Measurements from ENCODE around the gene UBE2H. TPM values are rescaled to one million over a fixed set of nuclear protein-coding genes. Genes with fewer than 3 reads are reported as not detected.
A peak's percentile ranks its signal among the peaks of the same experiment; 100 is the strongest.

UBE2H gene
- polyA plus RNA-seq, 1 donor (not counting 4 experiments of a cell fraction or from before 2014, with no cell fraction given): 130 TPM

- DNase-seq (ENCODE audit: low read depth, low spot score) (peak; percentile 76), FAIRE-seq (peak; percentile 86)
- Histone ChIP-seq H4K20me1 (ENCODE audit: control insufficient read depth, extremely low read depth, insufficient read depth, low read length) (no peaks in the 10 kb centered on the region), H3K36me3 (ENCODE audit: control insufficient read depth in 2 of 2, extremely low read depth in 1 of 2, insufficient read depth in 2 of 2, low read length in 2 of 2) (peaks cover 2 to 16% of the 10 kb centered on the region in 2 experiments), H3K9me3 (ENCODE audit: control insufficient read depth, low read depth, low read length) (no peaks in the 10 kb centered on the region), H3K9ac (ENCODE audit: control insufficient read depth, extremely low read depth, insufficient read depth, low read length) (peak overlapping the region; percentile 35), H3K79me2 (ENCODE audit: control insufficient read depth, insufficient read depth, low read length) (no peaks in the 10 kb centered on the region), H3K27ac (ENCODE audit: control insufficient read depth, insufficient read depth, low read length) (peak overlapping the region; percentile 55), H3K9me1 (ENCODE audit: control insufficient read depth, extremely low read depth, insufficient read depth, low read length) (no peaks in the 10 kb centered on the region), H3K4me1 (ENCODE audit: control insufficient read depth, extremely low read depth, insufficient read depth, low read length) (peaks cover 31% of the 10 kb centered on the region), H2AFZ (ENCODE audit: control insufficient read depth, low read length) (no peak overlapping the region), H3K4me2 (ENCODE audit: control insufficient read depth, extremely low read depth, insufficient read depth, low read depth, low read length) (peak overlapping the region; percentile 38), H3K27me3 (ENCODE audit: control insufficient read depth, extremely low read depth, insufficient read depth, low read length) (no peaks in the 10 kb centered on the region), H3K4me3 (ENCODE audit: control insufficient read depth in 2 of 3, extremely low read depth in 1 of 3, insufficient read depth in 2 of 3, low read depth in 1 of 3, low read length in 3 of 3) (no peak overlapping the region)
- no peak for TF ChIP-seq CTCF (optimal IDR thresholded peaks at IDR 0.05 in 1 of 3, IDR thresholded peaks at IDR 0.05 in 1 of 3, conservative IDR thresholded peaks at IDR 0.05 in 1 of 3; ENCODE audit: extremely low read depth in 1 of 3, insufficient read depth in 2 of 3, low read length in 3 of 3)
- no peak for TF ChIP-seq EZH2 (IDR thresholded peaks at IDR 0.05; ENCODE audit: low read length)
- dilution Hi-C loops (cut with MboI; ENCODE audit: extremely low pct_ligation_motif_present, low sequenced_read_pairs): no loop called here
These were observed 121.2 kb downstream of the UBE2H start for GRCh38 chr7:129831424-129832058.

GRCh38 chr7:129830949-129831348 is 121.8 kb downstream of the UBE2H start:
- Histone ChIP-seq H3K9ac (ENCODE audit: control insufficient read depth, extremely low read depth, insufficient read depth, low read length) (peak overlapping the region; percentile 35), H3K79me2 (ENCODE audit: control insufficient read depth, insufficient read depth, low read length) (no peaks in the 10 kb centered on the region), H4K20me1 (ENCODE audit: control insufficient read depth, extremely low read depth, insufficient read depth, low read length) (no peaks in the 10 kb centered on the region), H2AFZ (ENCODE audit: control insufficient read depth, low read length) (no peak overlapping the region), H3K4me1 (ENCODE audit: control insufficient read depth, extremely low read depth, insufficient read depth, low read length) (peaks cover 37% of the 10 kb centered on the region), H3K9me1 (ENCODE audit: control insufficient read depth, extremely low read depth, insufficient read depth, low read length) (no peaks in the 10 kb centered on the region), H3K36me3 (ENCODE audit: control insufficient read depth in 2 of 2, extremely low read depth in 1 of 2, insufficient read depth in 2 of 2, low read length in 2 of 2) (peaks cover 2 to 14% of the 10 kb centered on the region in 2 experiments), H3K27me3 (ENCODE audit: control insufficient read depth, extremely low read depth, insufficient read depth, low read length) (no peaks in the 10 kb centered on the region), H3K9me3 (ENCODE audit: control insufficient read depth, low read depth, low read length) (no peaks in the 10 kb centered on the region), H3K27ac (ENCODE audit: control insufficient read depth, insufficient read depth, low read length) (peak overlapping the region; percentile 55), H3K4me2 (ENCODE audit: control insufficient read depth, extremely low read depth, insufficient read depth, low read depth, low read length) (peak overlapping the region; percentile 54), H3K4me3 (ENCODE audit: control insufficient read depth in 2 of 3, extremely low read depth in 1 of 3, insufficient read depth in 2 of 3, low read depth in 1 of 3, low read length in 3 of 3) (no peak overlapping the region)
- no peak for FAIRE-seq
- TF ChIP-seq EZH2 (IDR thresholded peaks at IDR 0.05; ENCODE audit: low read length) (no peak), CTCF (optimal IDR thresholded peaks at IDR 0.05 in 1 of 3, IDR thresholded peaks at IDR 0.05 in 1 of 3, conservative IDR thresholded peaks at IDR 0.05 in 1 of 3; ENCODE audit: extremely low read depth in 1 of 3, insufficient read depth in 2 of 3, low read length in 3 of 3) (no peak)
- dilution Hi-C loops (cut with MboI; ENCODE audit: extremely low pct_ligation_motif_present, low sequenced_read_pairs): no loop called here
- no peak for DNase-seq (ENCODE audit: low read depth, low spot score)
